Measurements from ENCODE around the gene SACS. TPM values are rescaled to one million over a fixed set of nuclear protein-coding genes. Genes with fewer than 3 reads are reported as not detected.

SACS gene
- total and polyA plus RNA-seq, 2 donors (not counting 3 experiments of a cell fraction or from before 2014, with no cell fraction given): 14.8 to 72.7 TPM

GRCh38 chr13:23323946-23324709 is 109.4 kb downstream of the SACS start:
- FAIRE-seq (no peak), DNase-seq (ENCODE audit: low read depth, low spot score) (peak; percentile 41)
- H3K4me1 ChIP-seq (ENCODE audit: control insufficient read depth, extremely low read depth, insufficient read depth, low read length): peaks cover 39% of the 10 kb centered on the region
- H3K9ac ChIP-seq (replicated peaks; ENCODE audit: extremely low read depth, insufficient read depth, low read length): no peak overlapping the region
- H3K9me1 ChIP-seq (replicated peaks; ENCODE audit: control insufficient read depth, extremely low read depth, insufficient read depth, low read length): no peaks in the 10 kb centered on the region
- peak overlapping the region; percentile 11 for H2AFZ ChIP-seq (ENCODE audit: low read depth, low read length)
- BruUV-seq (replicated peaks): no TSS peak
- H3K36me3 ChIP-seq (ENCODE audit: control insufficient read depth in 2 of 2, extremely low read depth in 1 of 2, insufficient read depth in 2 of 2, low read length in 2 of 2): no peaks in the 10 kb centered on the region
- no peaks in the 10 kb centered on the region for H3K9me3 ChIP-seq (replicated peaks; ENCODE audit: control insufficient read depth, insufficient read depth, low read length)
- no peaks in the 10 kb centered on the region for H4K20me1 ChIP-seq (replicated peaks; ENCODE audit: control insufficient read depth, extremely low read depth, insufficient read depth, low read length)
- H3K4me2 ChIP-seq (ENCODE audit: insufficient read depth, low read length): no peak overlapping the region
- intact Hi-C loops (cut with micrococcal nuclease): loop anchor here (5.0 kb wide), 1 partner anchor 563 kb away; the partner anchor contains the start of gene MIPEP
- ChIA-PET POLR2A (no interaction called here), CTCF (interaction anchor here (0.7 to 2.3 kb wide), 3 partner anchors 21 to 1686 kb away, joined by 3 to 5 read pairs (median 4); no protein-coding TSS in a partner anchor)
- no peaks in the 10 kb centered on the region for H3K79me2 ChIP-seq (ENCODE audit: control insufficient read depth, insufficient read depth, low read length)
- dilution Hi-C loops (cut with MboI; ENCODE audit: extremely low pct_ligation_motif_present, low sequenced_read_pairs): no loop called here
- H3K27me3 ChIP-seq (ENCODE audit: control insufficient read depth in 2 of 2, insufficient read depth in 2 of 2, low read length in 2 of 2): no peaks in the 10 kb centered on the region
- TF ChIP-seq, protein P1, sequence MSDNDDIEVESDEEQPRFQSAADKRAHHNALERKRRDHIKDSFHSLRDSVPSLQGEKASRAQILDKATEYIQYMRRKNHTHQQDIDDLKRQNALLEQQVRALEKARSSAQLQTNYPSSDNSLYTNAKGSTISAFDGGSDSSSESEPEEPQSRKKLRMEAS (IDR thresholded peaks at IDR 0.05; ENCODE audit: insufficient read depth, insufficient read length): no peak
- TF ChIP-seq POLR2AphosphoS5 (IDR thresholded peaks at IDR 0.05; ENCODE audit: insufficient read depth, low read depth, low read length): no peak
- no peak for TF ChIP-seq POLR2A (IDR thresholded peaks at IDR 0.05; ENCODE audit: low read depth, low read length)
- TF ChIP-seq, protein P2, sequence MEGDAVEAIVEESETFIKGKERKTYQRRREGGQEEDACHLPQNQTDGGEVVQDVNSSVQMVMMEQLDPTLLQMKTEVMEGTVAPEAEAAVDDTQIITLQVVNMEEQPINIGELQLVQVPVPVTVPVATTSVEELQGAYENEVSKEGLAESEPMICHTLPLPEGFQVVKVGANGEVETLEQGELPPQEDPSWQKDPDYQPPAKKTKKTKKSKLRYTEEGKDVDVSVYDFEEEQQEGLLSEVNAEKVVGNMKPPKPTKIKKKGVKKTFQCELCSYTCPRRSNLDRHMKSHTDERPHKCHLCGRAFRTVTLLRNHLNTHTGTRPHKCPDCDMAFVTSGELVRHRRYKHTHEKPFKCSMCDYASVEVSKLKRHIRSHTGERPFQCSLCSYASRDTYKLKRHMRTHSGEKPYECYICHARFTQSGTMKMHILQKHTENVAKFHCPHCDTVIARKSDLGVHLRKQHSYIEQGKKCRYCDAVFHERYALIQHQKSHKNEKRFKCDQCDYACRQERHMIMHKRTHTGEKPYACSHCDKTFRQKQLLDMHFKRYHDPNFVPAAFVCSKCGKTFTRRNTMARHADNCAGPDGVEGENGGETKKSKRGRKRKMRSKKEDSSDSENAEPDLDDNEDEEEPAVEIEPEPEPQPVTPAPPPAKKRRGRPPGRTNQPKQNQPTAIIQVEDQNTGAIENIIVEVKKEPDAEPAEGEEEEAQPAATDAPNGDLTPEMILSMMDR (IDR thresholded peaks at IDR 0.05; ENCODE audit: extremely low read depth in 1 of 2, insufficient read depth in 1 of 2, low read depth in 1 of 2, low read length in 2 of 2): no peak
- TF ChIP-seq JUN (IDR thresholded peaks at IDR 0.05; ENCODE audit: borderline replicate concordance, insufficient read depth, insufficient read length, low read depth): no peak
- TF ChIP-seq EZH2 (IDR thresholded peaks at IDR 0.05; ENCODE audit: borderline replicate concordance, low read depth, low read length, severe bottlenecking): no peak
- TF ChIP-seq MYC (IDR thresholded peaks at IDR 0.05; ENCODE audit: low read depth, low read length): no peak
- no peak for TF ChIP-seq FOS (IDR thresholded peaks at IDR 0.05; ENCODE audit: borderline replicate concordance, insufficient read depth, low read length)
- TF ChIP-seq GATA2 (IDR thresholded peaks at IDR 0.05; ENCODE audit: insufficient read depth, insufficient read length, low read depth, low read length): no peak
- peak overlapping the region; percentile 10 for H3K27ac ChIP-seq (ENCODE audit: insufficient read depth, low read depth, low read length)
- H3K4me3 ChIP-seq (replicated peaks in 1 of 3; ENCODE audit: insufficient read depth in 1 of 3, low read depth in 1 of 3, low read length in 3 of 3): no peak overlapping the region
